Astrocyte of the spinal cord (primary cell): ENCODE results near the gene DSCAML1.
A peak's percentile ranks its signal among the peaks of the same experiment; 100 is the strongest.

ENCODE experiments used
- DNase-seq: peaks from one replicate; pipeline ENCODE4 v3.0.0; 2011; ENCODE audit warnings: low read depth, low spot score
- H3K4me3 ChIP-seq: 2 replicates; pipeline ENCODE4 v1.5.1; 2011; ENCODE audit warnings: low read depth, mild to moderate bottlenecking, low read length, moderate library complexity
- CTCF ChIP-seq: IDR thresholded peaks from 2 replicates; pipeline ENCODE4 v1.5.1; 2012; ENCODE audit warnings: low read depth, mild to moderate bottlenecking, low read length, inconsistent platforms
- in situ Hi-C: cut with HindIII; loops from 2 replicates; pipeline ENCODE4 v1.10.0; 2017; ENCODE audit warnings: low sequenced_read_pairs

The DSCAML1 gene

GRCh38 chr11:117601006-117601708 lies 195.9 kb downstream of the DSCAML1 start:
- in situ Hi-C loops, result no loop called here
- no peak for TF ChIP-seq CTCF
- DNase-seq, result no peak
- no peak overlapping the region for H3K4me3 ChIP-seq

- in situ Hi-C loops, result no loop called here
- TF ChIP-seq CTCF, result no peak
- no peak overlapping the region for H3K4me3 ChIP-seq
- DNase-seq, result no peak
These were observed 196.7 kb downstream of the DSCAML1 start for GRCh38 chr11:117600234-117600783.

- TF ChIP-seq CTCF, result no peak
- in situ Hi-C loops, result no loop called here
- H3K4me3 ChIP-seq, result no peak overlapping the region
- peak; percentile 38 for DNase-seq
These were observed 199.9 kb downstream of the DSCAML1 start for GRCh38 chr11:117597071-117597470.

GRCh38 chr11:117595440-117595839 lies 201.6 kb downstream of the DSCAML1 start:
- TF ChIP-seq CTCF, result no peak
- in situ Hi-C loops, result no loop called here
- H3K4me3 ChIP-seq, result no peak overlapping the region
- no peak for DNase-seq

- DNase-seq, result no peak
- no peak for TF ChIP-seq CTCF
- in situ Hi-C loops, result no loop called here
- H3K4me3 ChIP-seq, result no peak overlapping the region
These were observed 202.3 kb downstream of the DSCAML1 start for GRCh38 chr11:117594721-117595120.

GRCh38 chr11:117593065-117593464 lies 204.0 kb downstream of the DSCAML1 start:
- no peak overlapping the region for H3K4me3 ChIP-seq
- no peak for DNase-seq
- no peak for TF ChIP-seq CTCF
- in situ Hi-C loops, result no loop called here
